ENCODE data around the gene MACO1.
"Not testable (repeated sequence)": the region's sequence is repeated elsewhere in the genome, so short reads cannot be mapped to it uniquely, and the experiment has no call there.

Gene MACO1

GRCh38 chr1:25500694-25501093, 70.0 kb downstream of the MACO1 start:
- FAIRE-seq = no peak

GRCh38 chr1:25501235-25502058, 70.8 kb downstream of the MACO1 start:
- FAIRE-seq = no peak

GRCh38 chr1:25502957-25503356, 72.3 kb downstream of the MACO1 start:
- no peak for FAIRE-seq

GRCh38 chr1:25503551-25504426, 73.1 kb downstream of the MACO1 start:
- peak; percentile 66 for FAIRE-seq

- peak; percentile 5 for FAIRE-seq
These were observed 74.3 kb downstream of the MACO1 start for GRCh38 chr1:25504706-25505595.

GRCh38 chr1:25505656-25506385, 75.1 kb downstream of the MACO1 start:
- FAIRE-seq = no peak

- FAIRE-seq = not testable (repeated sequence)
These were observed 76.1 kb downstream of the MACO1 start for GRCh38 chr1:25506566-25507463.

GRCh38 chr1:25513666-25514065, 83.0 kb downstream of the MACO1 start:
- FAIRE-seq = no peak

GRCh38 chr1:25515033-25515432, 84.3 kb downstream of the MACO1 start:
- FAIRE-seq = no peak

- no peak for FAIRE-seq
These were observed 86.0 kb downstream of the MACO1 start for GRCh38 chr1:25516686-25517085.

- no peak for FAIRE-seq
These were observed 87.0 kb downstream of the MACO1 start for GRCh38 chr1:25517476-25518394.

GRCh38 chr1:25519624-25520023, 88.9 kb downstream of the MACO1 start:
- FAIRE-seq = no peak

- FAIRE-seq = peak; percentile 90
These were observed 89.9 kb downstream of the MACO1 start for GRCh38 chr1:25520446-25521061.

GRCh38 chr1:25522031-25522655, 91.4 kb downstream of the MACO1 start:
- peak; percentile 62 for FAIRE-seq

- FAIRE-seq = no peak
These were observed 92.8 kb downstream of the MACO1 start for GRCh38 chr1:25523542-25523941.

GRCh38 chr1:25524568-25525360, 94.1 kb downstream of the MACO1 start:
- FAIRE-seq = no peak

GRCh38 chr1:25525361-25525688, 94.6 kb downstream of the MACO1 start:
- no peak for FAIRE-seq

- no peak for FAIRE-seq
These were observed 96.1 kb downstream of the MACO1 start for GRCh38 chr1:25526753-25527152.

All from islet of Langerhans (tissue), 1 donor.